WTC11 (cell line): ENCODE results near the gene HES1. TPM values are rescaled to one million over a fixed set of nuclear protein-coding genes. Genes with fewer than 3 reads are reported as not detected.
"Not testable (repeated sequence)": the region's sequence is repeated elsewhere in the genome, so short reads cannot be mapped to it uniquely, and the experiment has no call there.

ENCODE experiments used
- ATAC-seq: fragments of 200-7000 bp; cut with Tn5 transposase; 2 replicates; pipeline ENCODE4 v1.10.0; 2021; ENCODE audit warnings: mild to moderate bottlenecking, moderate library complexity
- CTCF ChIA-PET: fragments of 300-600 bp; sonication (Branson Sonifier 250); formaldehyde crosslinking; loops from one replicate; lab custom pipeline; 2021; ENCODE audit warnings: antibody characterized with exemption; lab: Charles Lee
- POLR2A ChIA-PET: fragments of 350-600 bp; sonication (Branson Sonifier 250); formaldehyde crosslinking; loops from one replicate; lab custom pipeline; 2021; ENCODE audit warnings: antibody characterized with exemption; lab: Charles Lee
- DNase-seq: peaks from one replicate; pipeline ENCODE4 v3.0.0; 2021; ENCODE audit warnings: low spot score
- H3K27ac Mint-ChIP-seq: 2 replicates; pipeline ENCODE4 v1.8.0; 2021; ENCODE audit warnings: mixed read lengths
- H3K27me3 Mint-ChIP-seq: 2 replicates; pipeline ENCODE4 v1.8.0; 2021; ENCODE audit warnings: low read depth, mild to moderate bottlenecking, moderate library complexity, mixed read lengths
- H3K36me3 Mint-ChIP-seq: 2 replicates; pipeline ENCODE4 v1.8.0; 2021; ENCODE audit warnings: mixed read lengths
- H3K4me1 Mint-ChIP-seq: 2 replicates; pipeline ENCODE4 v1.8.0; 2022; ENCODE audit warnings: mixed read lengths
- H3K4me3 Mint-ChIP-seq: 2 replicates; pipeline ENCODE4 v1.8.0; 2021; ENCODE audit warnings: mild to moderate bottlenecking, moderate library complexity, mixed read lengths
- H3K9me3 Mint-ChIP-seq: 2 replicates; pipeline ENCODE4 v1.8.0; 2021; ENCODE audit warnings: mixed read lengths
- ATF3 ChIP-seq: sonication (generic); formaldehyde crosslinking; conservative IDR thresholded peaks from 2 replicates; pipeline ENCODE4 v1.8.1; 2022; ENCODE audit warnings: mild to moderate bottlenecking, missing genetic modification reagents
- ERG ChIP-seq: fragments of 250-450 bp; sonication (Bioruptor Pico); IDR thresholded peaks from 2 replicates; pipeline ENCODE4 v1.8.0; 2021; ENCODE audit warnings: mild to moderate bottlenecking
- GABPB1 ChIP-seq: sonication (generic); formaldehyde crosslinking; IDR thresholded peaks from 2 replicates; pipeline ENCODE4 v1.8.1; 2023; ENCODE audit warnings: mild to moderate bottlenecking, missing genetic modification reagents
- GTF2I ChIP-seq: fragments of 250-450 bp; sonication (Bioruptor Pico); conservative IDR thresholded peaks from 2 replicates; pipeline ENCODE4 v1.4.0; 2021; ENCODE audit warnings: mild to moderate bottlenecking
- HMGA2 ChIP-seq: fragments of 250-450 bp; sonication (Bioruptor Pico); IDR thresholded peaks from 2 replicates; pipeline ENCODE4 v1.4.0; 2021; ENCODE audit warnings: mild to moderate bottlenecking, moderate library complexity
- KAT7 ChIP-seq: sonication (generic); formaldehyde crosslinking; IDR thresholded peaks from 2 replicates; pipeline ENCODE4 v1.8.1; 2023; ENCODE audit warnings: missing genetic modification reagents, mild to moderate bottlenecking, borderline replicate concordance
- NFE2L1 ChIP-seq: sonication (generic); formaldehyde crosslinking; IDR thresholded peaks from 2 replicates; pipeline ENCODE4 v1.8.1; 2023; ENCODE audit warnings: missing genetic modification reagents
- PREB ChIP-seq: sonication (generic); formaldehyde crosslinking; IDR thresholded peaks from 2 replicates; pipeline ENCODE4 v1.8.1; 2022; ENCODE audit warnings: mild to moderate bottlenecking, missing genetic modification reagents, moderate library complexity, borderline replicate concordance
- RELA ChIP-seq: sonication (generic); formaldehyde crosslinking; IDR thresholded peaks from 2 replicates; pipeline ENCODE4 v1.8.1; 2022; ENCODE audit warnings: missing genetic modification reagents, mild to moderate bottlenecking, borderline replicate concordance
- SMAD3 ChIP-seq: sonication (generic); formaldehyde crosslinking; IDR thresholded peaks from 2 replicates; pipeline ENCODE4 v1.8.0; 2022; ENCODE audit warnings: missing genetic modification reagents, mild to moderate bottlenecking, borderline replicate concordance
- STAT6 ChIP-seq: sonication (generic); formaldehyde crosslinking; conservative IDR thresholded peaks from 2 replicates; pipeline ENCODE4 v1.8.1; 2023; ENCODE audit warnings: mild to moderate bottlenecking, low read depth, missing genetic modification reagents, moderate library complexity
- ZBTB43 ChIP-seq: sonication (generic); formaldehyde crosslinking; IDR thresholded peaks from 2 replicates; pipeline ENCODE4 v1.8.1; 2023; ENCODE audit warnings: mild to moderate bottlenecking, missing genetic modification reagents
- ZNF416 ChIP-seq: fragments of 250-450 bp; sonication (Bioruptor Pico); IDR thresholded peaks from 2 replicates; pipeline ENCODE4 v1.9.0; 2021; ENCODE audit warnings: mild to moderate bottlenecking, inconsistent platforms
- total RNA-seq: library from RNA; stranded (reverse); gene quantifications from 3 replicates; pipeline ENCODE4 v1.2.3, GENCODE V29; 2021

HES1 gene
- total RNA-seq, 1 experiment from 2014 or later: 28.4 TPM

- ChIA-PET POLR2A (no interaction called here), CTCF (no interaction called here)
- ATAC-seq (no peak), DNase-seq (no peak)
- peaks cover 8% of the 10 kb centered on the region for H3K27me3 Mint-ChIP-seq
- no peak overlapping the region for H3K4me3 Mint-ChIP-seq
- H3K9me3 Mint-ChIP-seq: no peaks in the 10 kb centered on the region
- H3K36me3 Mint-ChIP-seq: no peaks in the 10 kb centered on the region
- H3K27ac Mint-ChIP-seq: no peak overlapping the region
- peaks cover 46% of the 10 kb centered on the region for H3K4me1 Mint-ChIP-seq
- no peak for TF ChIP-seq ERG (CRISPR knock-in tag)
These were observed 48.7 kb upstream of the HES1 start for GRCh38 chr3:194087280-194087679.

- ATAC-seq (no peak), DNase-seq (no peak)
- Mint-ChIP-seq H3K27ac (no peak overlapping the region), H3K4me3 (no peak overlapping the region), H3K36me3 (no peaks in the 10 kb centered on the region), H3K9me3 (no peaks in the 10 kb centered on the region), H3K27me3 (peaks cover 8% of the 10 kb centered on the region), H3K4me1 (peaks cover 37% of the 10 kb centered on the region)
- CTCF ChIA-PET: interaction anchor here (1.7 kb wide), 1 partner anchor 54 kb away, joined by 3 read pairs; no protein-coding TSS in a partner anchor
- POLR2A ChIA-PET: no interaction called here
- TF ChIP-seq HMGA2 (CRISPR knock-in tag) (no peak), GTF2I (CRISPR knock-in tag) (no peak)
- TF ChIP-seq, all 79 proteins: peak for 0
These were observed 47.7 kb upstream of the HES1 start for GRCh38 chr3:194087995-194088855.

- no peaks in the 10 kb centered on the region for H3K9me3 Mint-ChIP-seq
- TF ChIP-seq KAT7 (CRISPR knock-in tag): no peak
- TF ChIP-seq STAT6: no peak
- TF ChIP-seq NFE2L1 (CRISPR knock-in tag): no peak
- 0 out of 2 replicates have a peak, but pooled peaks have one; percentile 46 for TF ChIP-seq ATF3
- peak; percentile 98 for TF ChIP-seq GABPB1
- TF ChIP-seq PREB (CRISPR knock-in tag): no peak
- no peak for TF ChIP-seq RELA (CRISPR knock-in tag)
- TF ChIP-seq ZBTB43: no peak
- no peak for TF ChIP-seq SMAD3 (CRISPR knock-in tag)
- TF ChIP-seq ZNF416 (CRISPR knock-in tag): no peak
- ChIA-PET POLR2A (interaction anchor here (0.8 kb wide), 1 partner anchor 46 kb away, joined by 5 read pairs; the partner anchor contains the start of gene HES1), CTCF (interaction anchor here (0.6 to 1.7 kb wide), 2 partner anchors 52 to 226 kb away, joined by 3 to 5 read pairs; no protein-coding TSS in a partner anchor)
- no peak overlapping the region for H3K4me3 Mint-ChIP-seq
- H3K27me3 Mint-ChIP-seq: peaks cover 6% of the 10 kb centered on the region
- H3K36me3 Mint-ChIP-seq: no peaks in the 10 kb centered on the region
- H3K4me1 Mint-ChIP-seq: peaks cover 32% of the 10 kb centered on the region
- H3K27ac Mint-ChIP-seq: no peak overlapping the region; the same call in 1 of the 2 replicates
- ATAC-seq (peak; percentile 17), DNase-seq (no peak)
These were observed 46.4 kb upstream of the HES1 start for GRCh38 chr3:194089357-194090177.

- DNase-seq, H3K27me3 Mint-ChIP-seq, H3K4me3 Mint-ChIP-seq, H3K27ac Mint-ChIP-seq, ATAC-seq, H3K9me3 Mint-ChIP-seq, H3K36me3 Mint-ChIP-seq: not testable (repeated sequence)
- ChIA-PET CTCF (interaction anchor here (1.7 kb wide), 1 partner anchor 52 kb away, joined by 3 read pairs; no protein-coding TSS in a partner anchor), POLR2A (interaction anchor here (1.0 to 1.1 kb wide), 2 partner anchors 46 to 51 kb away, joined by 3 to 4 read pairs; partner anchors contain the start of gene HES1)
- peaks cover 32% of the 10 kb centered on the region for H3K4me1 Mint-ChIP-seq
These were observed 45.8 kb upstream of the HES1 start for GRCh38 chr3:194090178-194090555.
